ENCODE measurements around the gene GALNT14. TPM values are rescaled to one million over a fixed set of nuclear protein-coding genes. Genes with fewer than 3 reads are reported as not detected.

GALNT14 gene
- total RNA-seq, 1 donor from 2014 or later: 0.38 TPM

DNA sequence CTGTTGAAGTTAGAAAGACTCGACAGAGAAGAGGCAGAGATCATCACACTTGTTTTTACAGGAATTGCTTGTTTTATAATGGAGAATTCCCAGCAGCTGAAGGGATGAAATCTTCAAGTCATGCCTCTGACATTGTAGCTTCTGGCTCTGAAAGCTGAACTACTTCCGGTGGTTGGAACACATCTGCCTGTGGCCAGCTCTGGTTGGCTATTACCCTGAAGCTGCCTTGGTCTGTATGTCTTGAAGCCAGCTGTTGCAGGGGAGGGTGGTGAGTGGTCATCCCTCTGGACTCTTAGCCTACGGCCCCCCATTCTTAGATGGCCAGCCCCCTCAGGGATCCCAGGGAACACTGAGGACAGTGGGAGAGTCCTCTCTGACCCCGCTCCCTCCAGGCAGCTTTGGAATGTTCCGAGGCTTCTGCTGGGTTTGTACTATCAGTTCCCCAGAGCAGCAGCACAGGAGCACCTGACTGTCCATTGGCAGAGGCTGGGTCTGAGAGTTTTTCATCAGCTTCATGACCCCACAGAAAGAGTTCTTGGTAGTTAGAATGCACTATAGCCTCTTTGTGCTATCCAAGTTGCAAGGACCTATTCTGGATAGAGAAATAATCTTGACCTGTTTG lies 243.6 kb downstream of the GALNT14 start:
- DNase-seq (ENCODE audit: missing footprints) (no peak), ATAC-seq (peak; percentile 39)
- intact Hi-C loops (cut with DNase I): no loop called here

DNA sequence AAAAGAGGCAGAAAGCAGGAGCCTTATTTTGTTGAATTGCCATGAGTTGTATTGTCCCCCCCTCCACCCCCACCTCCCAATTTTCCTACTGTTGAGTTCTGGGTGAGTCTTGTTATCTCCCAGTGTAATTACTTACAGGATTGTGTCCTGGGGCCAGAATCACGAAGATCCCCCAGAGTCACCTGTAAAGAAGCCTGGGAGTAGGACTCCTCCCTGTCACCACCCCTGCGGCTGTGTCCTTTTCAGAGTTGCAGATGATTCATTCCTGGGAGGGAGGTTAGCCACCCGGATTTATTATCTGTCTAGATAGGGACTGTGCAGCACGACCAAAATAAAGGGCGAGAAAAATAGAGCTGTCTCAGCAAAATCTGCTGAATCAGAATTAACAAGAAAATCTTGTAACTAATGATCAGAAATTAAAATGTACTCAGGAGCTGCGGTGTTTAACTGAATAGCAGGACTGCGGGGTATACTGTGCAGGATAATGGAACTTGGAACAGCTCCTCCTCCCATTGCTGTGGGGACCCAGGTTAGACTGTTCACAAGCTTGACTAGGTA lies 249.3 kb downstream of the GALNT14 start:
- DNase-seq (ENCODE audit: missing footprints) (no peak), ATAC-seq (no peak)
- intact Hi-C loops (cut with DNase I): no loop called here

- intact Hi-C loops (cut with DNase I): no loop called here
- ATAC-seq: no peak
- no peak for DNase-seq (ENCODE audit: missing footprints)
Measured at GRCh38 chr2:30886080-30886479, 252.2 kb downstream of the GALNT14 start.

DNA sequence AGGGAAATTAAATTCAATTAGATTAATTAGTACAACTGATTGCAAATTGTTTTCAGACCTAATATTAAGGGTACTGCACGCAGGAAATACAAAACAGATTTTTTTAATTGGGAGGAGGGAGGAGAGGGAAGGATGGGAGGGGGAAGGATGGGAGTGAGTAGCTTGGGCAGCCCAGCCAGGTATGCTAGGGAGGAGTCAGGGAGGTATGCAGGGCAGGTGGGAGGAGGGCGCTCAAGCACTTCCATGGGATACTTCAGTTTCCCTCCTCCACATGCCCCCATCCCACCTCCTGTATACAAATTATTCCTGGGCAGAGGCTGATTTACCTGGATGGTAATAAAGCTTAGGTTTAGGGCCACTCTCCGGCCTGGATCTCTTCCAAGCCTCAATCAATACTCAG lies 254.4 kb downstream of the GALNT14 start:
- intact Hi-C loops (cut with DNase I): no loop called here
- ATAC-seq (no peak), DNase-seq (ENCODE audit: missing footprints) (no peak)

DNA sequence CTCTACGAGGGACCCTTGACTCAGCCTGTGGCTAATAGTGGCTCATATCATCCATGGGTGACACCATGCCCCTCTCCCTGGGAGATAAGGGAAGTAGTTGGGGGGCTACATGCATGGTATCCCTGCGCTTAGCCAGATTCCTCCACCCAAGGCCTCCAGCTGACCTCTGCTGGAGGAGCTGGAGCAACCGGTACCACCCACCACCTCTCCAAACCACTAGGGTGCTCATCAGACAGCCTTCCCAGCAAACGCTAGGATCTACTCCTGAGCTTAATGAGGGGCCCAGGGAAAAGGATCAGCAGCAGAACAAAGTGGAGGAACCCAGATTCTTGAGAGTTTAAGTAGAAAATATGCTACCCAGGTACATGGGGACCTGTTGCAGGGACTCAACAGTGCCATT lies 255.1 kb downstream of the GALNT14 start:
- ATAC-seq (no peak), DNase-seq (ENCODE audit: missing footprints) (no peak)
- intact Hi-C loops (cut with DNase I): no loop called here

- intact Hi-C loops (cut with DNase I): no loop called here
- DNase-seq (ENCODE audit: missing footprints): no peak
- ATAC-seq: no peak
Measured at GRCh38 chr2:30880516-30880915, 257.7 kb downstream of the GALNT14 start.

DNA sequence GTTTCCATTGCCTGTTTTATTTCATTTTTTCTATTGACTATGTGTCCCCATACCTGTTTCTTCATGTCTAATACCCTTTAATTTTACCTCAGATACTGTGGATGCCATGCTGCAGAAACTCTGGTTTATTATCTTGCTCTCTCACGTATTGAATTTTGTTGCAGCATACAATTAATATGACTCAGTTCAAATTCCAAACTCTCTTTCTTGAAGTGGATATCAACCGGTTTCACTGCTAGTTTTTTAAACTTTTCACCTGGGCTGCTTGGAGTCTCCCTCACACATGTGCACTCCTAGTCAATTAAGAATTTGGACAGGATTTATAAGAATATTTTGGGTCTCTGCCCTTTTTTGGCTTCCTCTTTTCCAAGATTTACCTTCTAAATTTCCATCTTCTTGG lies 260.4 kb downstream of the GALNT14 start:
- no peak for DNase-seq (ENCODE audit: missing footprints)
- intact Hi-C loops (cut with DNase I): no loop called here
- no peak for ATAC-seq

DNA sequence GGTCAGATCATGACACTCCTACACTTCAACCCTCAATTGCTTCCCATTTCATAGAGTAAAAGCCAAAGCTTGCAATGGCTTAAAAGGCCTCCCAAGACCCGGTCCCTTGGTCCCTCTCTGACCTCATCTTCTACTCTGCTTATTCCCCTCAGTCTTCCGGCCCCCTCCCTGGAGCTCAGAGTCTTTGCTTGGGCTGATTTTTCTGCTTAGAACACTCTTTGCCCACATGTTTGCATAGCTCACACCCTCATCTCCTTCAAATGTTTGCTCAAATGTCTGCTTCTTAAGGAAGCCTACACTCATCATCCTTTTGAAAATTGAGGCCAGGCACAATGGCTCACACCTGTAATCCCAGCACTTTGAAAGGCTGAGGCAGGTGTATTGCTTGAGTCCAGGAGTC lies 265.4 kb downstream of the GALNT14 start:
- DNase-seq (ENCODE audit: missing footprints) (no peak), ATAC-seq (no peak)
- intact Hi-C loops (cut with DNase I): no loop called here

GRCh38 chr2:30871980-30872789 lies 266.1 kb downstream of the GALNT14 start:
- DNase-seq (ENCODE audit: missing footprints): no peak
- peak; percentile 80 for ATAC-seq
- intact Hi-C loops (cut with DNase I): no loop called here

- no peak for ATAC-seq
- intact Hi-C loops (cut with DNase I): no loop called here
- DNase-seq (ENCODE audit: missing footprints): no peak
Measured at GRCh38 chr2:30871440-30871839, 266.8 kb downstream of the GALNT14 start.

GRCh38 chr2:30869988-30870387 lies 268.3 kb downstream of the GALNT14 start:
- ATAC-seq (no peak), DNase-seq (ENCODE audit: missing footprints) (no peak)
- intact Hi-C loops (cut with DNase I): loop anchor here (10.0 kb wide), 1 partner anchor 465 kb away; no protein-coding TSS in a partner anchor

DNA sequence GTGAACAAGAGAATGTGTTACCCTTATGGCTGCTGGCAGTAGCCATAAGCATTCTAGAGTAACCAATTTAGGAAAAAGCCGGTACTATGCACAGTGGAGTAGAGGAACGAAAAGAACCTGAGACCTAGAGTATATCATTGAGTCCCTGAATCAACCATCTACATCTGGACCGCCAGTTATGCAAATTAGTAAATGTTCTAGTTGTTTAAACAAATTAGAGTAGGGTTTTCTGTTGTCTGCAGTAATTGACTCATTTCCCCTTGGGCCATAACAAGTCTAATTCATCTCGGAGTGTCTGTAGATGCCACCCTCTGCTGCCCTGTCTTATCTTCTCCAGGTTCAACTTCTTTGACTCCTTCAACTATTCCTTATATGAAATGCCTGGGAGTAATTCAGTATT lies 270.9 kb downstream of the GALNT14 start:
- intact Hi-C loops (cut with DNase I): loop anchor here (10.0 kb wide), 1 partner anchor 467 kb away; no protein-coding TSS in a partner anchor
- DNase-seq (ENCODE audit: missing footprints) (no peak), ATAC-seq (no peak)

DNA sequence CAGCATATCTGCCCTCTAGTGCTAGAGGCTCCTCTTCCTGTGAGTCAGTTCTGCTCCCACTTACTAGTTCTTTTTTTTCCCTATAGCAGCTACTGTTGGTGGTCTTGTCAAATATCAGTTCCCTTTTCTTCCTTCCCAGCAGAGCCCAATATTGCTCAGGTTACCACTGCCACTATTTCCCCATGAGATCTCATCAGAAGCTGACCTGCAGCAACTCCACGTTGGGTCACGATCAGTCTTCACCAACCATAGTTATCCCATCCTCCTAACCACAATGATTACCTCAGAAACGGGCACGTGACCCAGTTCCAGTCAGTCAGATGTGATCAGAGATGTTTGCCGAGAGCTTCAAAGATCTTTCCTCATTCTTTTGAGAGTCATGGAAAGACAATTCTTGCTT lies 271.3 kb downstream of the GALNT14 start:
- ATAC-seq (no peak), DNase-seq (ENCODE audit: missing footprints) (no peak)
- intact Hi-C loops (cut with DNase I): loop anchor here (10.0 kb wide), 1 partner anchor 468 kb away; no protein-coding TSS in a partner anchor

DNA sequence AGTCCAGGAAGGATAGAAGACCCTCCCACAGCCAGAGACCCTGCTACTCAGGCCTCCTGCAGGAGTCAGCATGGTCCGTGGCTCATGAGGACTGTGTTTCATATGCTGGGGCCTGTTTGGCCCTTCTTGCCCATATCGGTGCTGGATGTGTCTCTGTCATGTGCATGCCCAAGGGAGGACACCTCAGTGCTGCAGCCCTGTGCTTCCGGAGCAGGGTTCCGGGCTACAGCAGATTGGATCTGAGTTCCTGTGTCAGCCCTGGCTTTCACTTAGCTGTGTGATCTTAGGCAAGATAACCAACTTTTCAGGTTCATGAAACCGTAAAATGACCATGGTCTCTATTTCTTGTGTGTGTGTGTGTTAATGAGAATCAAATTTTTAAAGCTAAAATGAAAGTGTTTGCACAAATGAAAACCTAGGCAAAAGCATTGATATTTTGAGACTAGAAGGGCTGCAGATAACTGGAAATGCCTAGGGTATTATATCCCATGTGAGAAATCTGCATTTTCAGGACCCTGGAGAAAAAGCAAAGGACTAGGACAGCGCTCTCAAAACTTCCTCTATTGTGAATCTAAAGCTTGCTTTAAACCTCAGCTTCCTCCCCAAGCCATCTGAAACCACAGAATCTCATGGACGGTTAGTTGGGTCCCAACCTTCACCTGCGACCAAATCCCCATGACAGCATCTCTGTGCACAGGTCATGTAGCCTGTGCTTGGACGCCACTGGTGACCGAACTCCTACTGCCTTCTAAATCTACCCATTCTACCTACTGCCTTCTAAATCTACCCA lies 272.2 kb downstream of the GALNT14 start:
- ATAC-seq (no peak), DNase-seq (ENCODE audit: missing footprints) (no peak)
- intact Hi-C loops (cut with DNase I): loop anchor here (10.0 kb wide), 1 partner anchor 469 kb away; no protein-coding TSS in a partner anchor

DNA sequence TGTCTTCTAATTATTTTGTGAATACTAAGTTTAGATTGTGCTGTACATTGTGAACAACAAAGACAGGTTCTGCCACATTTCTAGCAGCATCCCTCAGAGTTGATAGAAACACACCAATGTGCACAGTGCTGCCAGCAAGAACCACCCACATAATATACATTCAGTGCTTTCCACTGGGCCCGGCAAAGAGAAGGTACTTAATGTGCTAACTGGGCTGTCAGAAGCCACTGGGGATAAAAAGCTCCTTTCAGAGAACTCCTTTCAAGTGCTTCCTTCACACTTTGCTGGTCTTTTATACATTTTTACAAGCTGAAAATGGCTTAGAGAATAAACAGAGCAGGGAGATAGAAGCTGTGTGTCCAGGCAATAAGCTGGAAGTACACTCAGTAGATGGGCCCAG lies 273.0 kb downstream of the GALNT14 start:
- no peak for ATAC-seq
- intact Hi-C loops (cut with DNase I): loop anchor here (10.0 kb wide), 1 partner anchor 470 kb away; no protein-coding TSS in a partner anchor
- no peak for DNase-seq (ENCODE audit: missing footprints)

DNA sequence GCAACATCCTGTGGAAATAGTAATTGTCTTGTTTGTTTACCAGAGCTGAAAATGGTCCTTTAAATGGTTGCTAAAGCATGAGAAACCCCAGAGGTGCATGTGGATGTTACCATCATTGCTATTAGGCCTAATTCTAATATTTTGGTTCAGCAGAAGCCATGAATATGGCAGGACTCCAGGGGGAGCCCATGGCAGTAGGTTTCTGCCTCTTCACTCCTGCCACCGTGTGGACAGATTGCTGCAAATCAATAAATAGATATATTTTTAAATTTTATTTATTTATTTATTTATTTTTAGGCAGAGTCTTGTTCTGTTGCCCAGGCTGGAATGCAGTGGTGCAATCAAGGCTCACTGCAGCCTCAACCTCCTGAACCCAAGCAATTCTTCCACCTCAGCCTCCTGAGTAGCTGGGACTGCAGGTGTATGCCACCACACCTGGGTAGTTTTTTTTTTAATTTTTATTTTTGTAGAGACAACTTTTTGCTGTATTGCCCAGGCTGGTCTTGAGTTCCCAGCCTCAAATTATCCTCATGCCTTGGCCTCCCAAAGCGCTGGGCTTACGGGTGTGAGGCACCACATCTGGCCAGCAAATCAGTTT lies 276.1 kb downstream of the GALNT14 start:
- DNase-seq (ENCODE audit: missing footprints) (no peak), ATAC-seq (no peak)
- intact Hi-C loops (cut with DNase I): loop anchor here (2.0 to 10.0 kb wide), 3 partner anchors 147 to 473 kb away; no protein-coding TSS in a partner anchor

- no peak for ATAC-seq
- no peak for DNase-seq (ENCODE audit: missing footprints)
- intact Hi-C loops (cut with DNase I): loop anchor here (10.0 kb wide), 1 partner anchor 474 kb away; no protein-coding TSS in a partner anchor
Measured at GRCh38 chr2:30860726-30861125, 277.5 kb downstream of the GALNT14 start.

Measured in Right ventricle myocardium inferior (tissue), 1 donor.